NCI-H2081 (cell line): Measurements from ENCODE around the gene ELFN2.

Source experiments
- DNase-seq, 2 experiments: peaks; one replicate each; lab custom pipeline; 2025; lab: John Stamatoyannopoulos, UW

Gene ELFN2

DNA sequence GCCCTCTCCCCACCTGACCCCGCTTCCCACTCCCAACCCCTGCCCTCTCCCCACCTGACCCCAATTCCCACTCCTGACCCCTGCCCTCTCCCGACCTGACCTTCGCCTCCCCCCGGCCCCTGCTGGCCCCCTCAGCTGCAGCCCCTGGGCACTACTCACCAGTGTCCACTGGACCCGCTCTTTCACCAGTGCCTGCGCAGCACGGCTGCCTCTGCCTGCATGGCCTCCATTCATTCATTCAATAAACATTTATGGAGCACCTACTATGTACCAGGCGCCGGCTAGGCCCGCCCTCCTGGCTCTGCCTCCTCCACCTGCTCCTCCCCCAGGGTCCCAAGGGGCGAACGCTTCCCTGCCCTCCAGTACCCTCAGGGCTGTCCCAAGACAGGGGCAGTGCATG, 42.6 kb downstream of the ELFN2 start:
- no peak for DNase-seq

DNA sequence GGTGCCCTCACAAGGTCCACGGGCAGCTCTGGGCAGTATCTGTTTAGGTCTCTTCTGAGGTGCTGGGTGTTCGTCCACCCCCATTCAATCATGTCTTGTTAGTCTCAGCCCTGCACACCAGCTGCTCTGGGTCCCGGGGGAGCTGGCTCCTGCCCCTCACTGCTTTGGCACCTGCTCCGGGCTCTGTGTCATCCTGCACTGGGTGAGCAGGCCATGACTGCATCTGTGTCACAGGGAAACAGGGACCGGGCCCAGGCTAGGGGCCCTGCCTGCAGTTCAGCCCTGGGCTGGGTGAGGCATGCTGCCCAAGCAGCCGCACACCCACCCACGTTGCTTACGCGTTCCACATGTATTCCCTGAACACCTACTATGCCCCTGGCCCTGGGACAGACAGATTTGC, 43.9 kb downstream of the ELFN2 start:
- no peak for DNase-seq

DNA sequence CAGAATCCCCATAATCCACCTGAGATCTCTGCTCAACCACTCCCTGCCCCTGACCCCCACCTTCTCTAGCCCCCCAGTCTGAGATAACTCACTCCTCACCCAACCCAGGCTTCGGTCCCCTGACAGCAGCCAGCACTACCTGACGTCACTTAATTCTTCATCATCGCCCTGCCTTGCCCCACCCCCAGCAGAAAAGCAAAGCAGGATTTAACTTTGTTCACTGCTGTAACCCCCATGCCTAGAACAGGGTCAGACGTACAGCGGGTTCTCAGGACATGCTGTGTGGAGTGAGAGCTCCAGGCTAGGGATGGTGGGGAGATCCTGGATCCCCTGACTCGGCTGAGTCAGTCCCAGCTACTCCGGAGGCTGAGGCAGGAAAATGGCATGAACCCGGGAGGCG, 45.8 kb downstream of the ELFN2 start:
- DNase-seq, result no peak

DNA sequence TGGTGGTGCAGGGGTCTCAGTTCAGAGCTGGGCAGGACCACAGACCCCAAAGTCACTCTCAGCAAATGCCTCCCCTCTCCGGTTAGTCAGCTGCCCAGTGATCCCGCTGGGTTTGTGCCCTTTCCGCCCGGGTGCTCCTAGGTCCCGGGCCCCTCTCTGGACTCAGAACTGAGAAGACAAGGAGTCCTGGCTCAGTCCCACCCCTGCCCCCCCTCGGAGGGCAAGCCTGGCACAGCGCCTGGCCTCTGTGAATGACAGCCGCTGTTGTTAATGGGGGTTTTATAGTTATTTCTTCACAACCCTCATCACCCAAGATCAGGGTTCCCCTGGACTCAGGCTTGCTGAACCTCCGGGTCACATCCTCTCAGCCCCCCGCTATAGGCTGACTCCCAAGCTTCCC, 47.6 kb downstream of the ELFN2 start:
- DNase-seq, result no peak

DNA sequence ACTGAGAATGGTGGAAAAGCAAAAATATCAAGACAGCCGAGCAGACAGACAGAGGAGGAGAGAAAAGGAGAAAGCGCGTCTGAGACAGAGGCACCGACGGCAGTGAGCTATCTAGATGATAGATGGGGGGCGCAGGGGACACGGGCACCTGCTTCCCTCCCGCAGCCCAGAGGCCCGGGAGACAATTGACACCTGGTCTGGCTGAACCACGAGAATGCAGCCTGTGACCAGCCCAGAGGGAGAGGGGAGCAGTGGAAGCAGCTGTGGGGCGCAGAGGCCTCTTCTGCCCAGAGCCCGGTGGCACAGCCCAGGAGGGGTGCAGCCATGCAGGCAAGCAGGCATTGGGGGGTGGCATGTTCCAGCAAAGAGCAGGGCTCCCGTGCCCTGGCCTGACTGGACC, 48.2 kb downstream of the ELFN2 start:
- DNase-seq, result no peak

DNA sequence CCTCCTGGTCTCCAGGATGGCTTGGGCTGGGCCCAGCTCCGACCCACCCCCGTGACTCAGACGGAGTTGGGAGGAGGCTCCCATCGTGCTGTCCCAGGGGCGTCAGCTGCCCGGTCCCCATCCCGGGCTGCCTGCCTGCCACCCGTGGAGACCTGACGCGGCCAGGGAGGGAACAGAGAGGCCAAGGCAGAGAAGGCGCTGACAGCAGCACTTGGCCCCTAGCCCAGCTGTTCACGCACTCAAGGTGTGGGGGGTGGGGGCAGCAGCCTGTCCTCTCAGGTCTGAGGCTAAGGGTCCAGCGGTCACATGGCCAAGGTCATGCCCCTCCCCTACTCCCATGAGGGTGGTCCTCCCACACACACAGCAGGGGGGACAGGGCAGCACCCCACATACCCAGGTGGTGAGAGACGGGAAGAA, 48.6 kb downstream of the ELFN2 start:
- no peak for DNase-seq

DNA sequence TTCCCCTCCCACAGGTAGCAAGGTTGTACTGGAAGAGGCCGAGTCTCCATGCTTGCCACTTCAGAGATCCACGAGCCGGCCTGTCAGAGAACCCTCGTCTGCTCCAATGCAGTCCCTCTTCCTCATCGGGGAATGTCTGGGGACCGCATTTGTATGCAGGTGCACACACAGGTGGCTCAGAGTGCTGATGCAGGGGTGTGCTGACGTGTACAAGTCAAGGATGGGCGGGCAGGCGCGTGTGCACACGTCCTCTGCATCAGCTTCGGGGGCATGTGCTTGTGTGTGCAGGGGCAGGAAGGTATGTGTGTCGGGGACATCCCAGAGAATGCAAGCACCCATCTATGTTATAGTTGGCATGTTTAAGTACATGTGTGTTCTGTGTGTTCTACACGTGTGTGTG, 49.4 kb downstream of the ELFN2 start:
- DNase-seq, result no peak

DNA sequence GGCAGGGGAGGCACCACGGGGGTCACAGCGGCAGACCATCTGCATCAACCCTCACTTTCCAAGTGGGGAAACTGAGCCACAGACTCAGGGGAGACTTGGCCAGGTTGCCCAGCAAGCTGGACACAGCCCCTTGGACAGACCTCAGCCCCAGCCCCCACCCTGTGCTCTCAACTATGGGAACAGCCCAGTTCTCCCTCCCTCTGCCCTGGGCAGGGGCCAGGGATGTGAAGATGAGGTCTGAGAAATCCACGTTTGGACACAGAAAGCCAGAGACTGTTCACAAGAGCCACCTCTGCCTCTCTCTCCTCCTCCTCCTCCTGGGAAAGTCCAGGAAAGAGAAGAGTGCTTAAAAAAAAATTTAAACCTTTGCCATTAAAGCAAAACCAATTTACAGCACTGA, 50.1 kb downstream of the ELFN2 start:
- DNase-seq, result no peak

DNA sequence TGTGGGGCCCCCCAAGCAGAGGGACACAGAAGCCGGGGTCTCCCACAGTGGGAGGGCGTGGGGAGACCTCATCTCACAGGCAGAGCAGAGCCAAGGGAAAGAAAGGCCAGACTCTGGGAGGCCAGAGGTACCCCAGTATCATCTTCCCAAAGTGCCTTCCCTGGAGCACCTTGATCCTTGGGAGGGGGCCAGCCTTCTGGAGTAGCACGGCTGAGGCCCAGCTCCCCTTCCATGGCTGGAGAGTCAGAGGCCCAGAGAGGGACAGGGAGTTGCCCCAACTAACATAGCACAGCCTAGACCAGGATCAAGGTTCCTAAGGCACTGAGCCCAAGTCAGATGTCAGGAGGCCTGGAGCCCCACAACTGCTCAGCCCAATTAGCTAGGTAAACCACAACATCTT, 50.6 kb downstream of the ELFN2 start:
- DNase-seq, result no peak

DNA sequence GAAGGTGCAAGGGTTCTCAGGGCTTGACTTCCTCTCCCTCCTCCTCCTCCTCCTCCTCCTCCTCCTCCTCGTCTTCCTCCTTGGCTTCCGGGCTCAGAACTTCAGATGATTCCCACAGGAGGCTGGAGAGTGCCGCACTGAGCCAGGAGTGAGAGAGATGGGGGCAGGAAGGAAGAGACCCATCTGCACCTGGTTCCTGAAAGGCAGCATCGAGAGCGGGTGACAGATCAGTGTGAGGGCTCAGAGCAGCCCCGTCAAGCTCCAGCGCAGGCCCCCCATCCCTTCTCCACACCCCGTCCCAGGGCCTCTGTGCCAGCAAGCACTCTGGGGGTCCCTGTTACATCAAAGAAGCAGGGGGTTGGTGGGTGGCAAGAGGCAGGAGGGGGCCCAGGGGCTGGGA, 51.5 kb downstream of the ELFN2 start:
- no peak for DNase-seq

DNA sequence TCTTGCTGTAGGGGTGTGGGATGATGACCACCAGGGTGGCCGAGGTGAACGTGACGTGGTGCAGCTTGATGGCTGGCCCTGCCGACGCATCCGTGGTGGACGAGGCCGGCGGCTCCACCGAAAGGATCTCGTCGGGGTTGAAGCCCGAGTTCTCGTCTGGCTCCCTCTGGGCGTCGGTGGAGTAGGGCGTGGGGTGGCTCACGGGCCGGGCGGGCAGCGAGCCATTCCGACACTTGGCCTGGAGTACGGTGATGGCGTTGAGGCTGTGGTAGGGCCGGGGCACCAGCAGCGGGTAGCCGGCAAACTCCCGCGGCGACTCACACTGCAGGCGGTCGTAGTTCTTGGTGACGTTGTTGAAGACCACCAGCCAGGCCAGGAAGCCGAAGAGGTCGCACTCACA, 52.7 kb downstream of the ELFN2 start:
- no peak for DNase-seq

DNA sequence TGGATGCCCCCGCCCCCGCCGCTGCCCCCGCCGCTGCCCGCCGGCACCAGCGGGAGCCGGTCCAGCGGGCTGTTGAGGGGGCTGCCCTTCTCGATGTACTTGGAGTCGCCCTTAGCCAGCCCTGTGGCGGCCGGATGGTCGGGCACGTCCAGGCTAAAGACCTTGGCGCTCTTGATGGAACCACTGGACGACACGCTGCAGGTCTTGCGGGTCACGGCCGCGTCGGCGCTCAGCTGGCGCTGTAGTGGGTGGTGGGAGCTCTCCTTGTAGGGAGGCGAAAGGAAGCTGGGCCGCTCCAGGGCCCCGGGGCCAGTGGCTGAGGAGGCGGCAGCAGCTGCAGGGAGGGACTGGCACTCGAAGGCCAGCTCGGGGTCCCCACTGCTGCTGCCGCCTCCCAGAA, 53.8 kb downstream of the ELFN2 start:
- no peak for DNase-seq

DNA sequence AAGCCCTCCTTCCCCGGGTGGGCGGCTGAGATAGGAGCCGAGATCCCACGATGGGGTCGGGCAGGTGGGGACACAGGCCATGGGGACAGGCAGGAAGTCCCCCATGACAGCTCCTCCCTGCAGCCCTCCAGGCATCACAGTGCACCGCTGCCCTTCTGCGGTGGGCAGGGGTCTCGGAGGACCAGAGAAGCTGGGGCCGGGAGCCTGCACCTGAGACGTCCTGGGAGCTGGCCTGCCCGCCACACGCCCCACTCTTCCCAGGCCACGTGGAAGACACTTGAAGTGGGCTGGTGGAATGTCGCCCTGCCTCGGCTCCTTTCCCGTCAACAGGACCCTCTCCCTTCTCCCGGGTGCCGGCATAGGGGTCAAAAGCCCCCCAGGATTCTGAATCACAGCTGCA, 55.4 kb downstream of the ELFN2 start:
- no peak for DNase-seq

DNA sequence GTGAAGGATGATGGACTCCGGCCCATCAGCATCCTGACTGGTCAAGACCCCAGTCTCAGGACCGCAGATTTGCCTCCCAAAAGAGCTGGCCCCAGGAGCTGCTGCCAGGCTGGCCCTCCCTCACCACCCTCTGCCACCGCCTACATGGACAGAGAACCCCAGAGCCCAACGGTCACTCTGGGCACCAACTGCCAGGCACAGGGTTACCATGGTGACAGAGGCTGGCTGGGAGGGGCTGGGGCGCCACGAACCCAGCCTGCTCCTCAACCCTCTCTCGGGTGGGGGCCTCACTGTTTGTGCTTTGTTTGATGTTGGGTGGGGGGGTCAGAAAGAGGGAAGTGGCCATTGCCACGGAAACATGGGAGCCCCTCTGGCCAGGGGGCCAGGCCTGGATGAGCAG, 55.8 kb downstream of the ELFN2 start:
- DNase-seq, result no peak

DNA sequence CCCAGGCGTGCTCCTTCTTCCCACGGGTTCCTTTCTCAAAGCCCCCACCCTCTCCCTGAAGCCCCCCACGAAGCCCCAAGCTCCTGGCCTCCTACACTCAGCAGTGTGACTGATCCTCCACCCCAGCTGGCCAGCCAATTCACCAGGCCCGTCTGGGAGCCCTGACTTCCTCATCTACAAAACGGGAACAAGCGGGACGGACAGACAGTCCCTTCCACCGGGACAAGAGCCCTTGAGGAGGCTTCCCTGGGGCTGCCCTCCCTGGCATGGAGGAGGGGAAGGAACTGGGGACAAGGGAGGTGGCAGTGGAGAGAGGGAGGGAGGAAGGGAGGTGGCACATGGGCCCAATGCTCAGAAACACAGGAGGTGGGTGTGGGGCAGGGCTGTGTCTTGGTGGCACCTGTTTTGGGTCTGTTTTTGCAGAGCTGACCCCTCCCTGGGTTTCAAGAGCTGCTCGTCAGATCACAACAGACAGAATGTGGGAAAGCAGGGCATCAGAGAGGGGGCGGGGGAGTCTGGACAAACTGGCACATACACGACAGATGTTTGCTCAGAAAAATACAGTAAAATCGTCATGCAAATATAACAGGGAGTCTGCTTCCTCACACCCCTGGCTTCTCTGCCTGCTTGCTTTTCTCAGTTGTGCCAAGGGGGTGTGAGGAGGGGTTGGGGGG, 56.8 kb downstream of the ELFN2 start:
- DNase-seq, result no peak

DNA sequence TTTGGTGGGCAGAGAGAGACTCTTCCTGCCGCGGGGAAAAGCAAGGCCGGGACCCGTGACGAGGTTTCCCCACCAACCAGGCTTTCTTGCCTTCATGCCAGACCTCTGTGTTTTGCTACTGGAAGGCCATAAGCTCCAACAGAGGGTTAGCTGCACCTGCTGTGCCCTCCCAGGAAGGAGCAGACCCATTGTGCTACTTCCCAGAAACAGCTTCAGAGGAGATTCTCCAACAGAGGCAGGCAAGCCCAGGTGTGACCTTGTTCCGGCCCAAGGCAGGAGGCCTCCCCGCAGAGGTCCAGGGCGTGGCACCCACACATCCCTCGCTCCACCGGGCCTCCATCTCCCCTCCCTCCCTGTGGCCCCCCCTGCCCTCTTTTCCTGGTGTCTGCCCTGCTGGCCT, 57.8 kb downstream of the ELFN2 start:
- DNase-seq, result no peak

DNA sequence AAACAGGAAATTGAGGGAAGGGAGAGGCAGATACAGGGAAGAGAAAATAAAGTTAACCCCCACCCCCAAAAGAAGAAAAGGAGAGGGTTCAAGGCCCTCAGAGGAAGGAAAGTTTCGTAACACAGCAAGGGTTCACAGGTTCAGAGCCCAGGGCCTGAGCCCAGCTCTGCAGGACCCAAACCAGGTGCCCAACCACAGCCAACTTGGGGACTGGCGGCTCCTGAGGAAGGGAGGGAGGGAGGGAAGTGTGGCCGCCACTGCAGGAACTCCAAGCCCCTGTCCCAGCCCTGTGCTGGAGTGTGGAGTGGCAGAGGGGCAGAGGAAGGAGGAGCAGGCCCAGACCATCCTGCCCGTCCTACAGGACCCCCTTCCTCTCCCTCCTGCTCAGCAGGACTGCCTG, 59.2 kb downstream of the ELFN2 start:
- DNase-seq, result no peak

DNA sequence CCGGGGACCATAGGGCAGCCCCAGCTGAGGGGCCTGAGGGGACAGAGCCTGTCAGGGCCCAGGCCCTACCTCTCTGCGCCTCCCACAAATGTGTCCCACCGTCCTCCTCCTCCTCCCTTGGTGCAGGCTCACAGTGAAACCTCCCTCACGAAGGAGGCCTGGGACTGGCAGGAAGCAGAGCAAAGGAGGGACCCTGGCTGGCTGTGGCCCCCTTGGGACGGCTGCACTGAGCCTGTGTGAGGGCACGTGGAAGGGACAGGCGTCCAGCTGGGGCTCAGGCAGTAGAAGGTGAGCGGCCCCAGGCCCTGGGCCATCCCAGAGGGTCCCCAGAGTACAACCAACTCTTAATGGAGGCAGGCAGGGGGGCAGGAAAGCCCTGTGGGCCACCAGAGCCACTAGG, 60.7 kb downstream of the ELFN2 start:
- no peak for DNase-seq

DNA sequence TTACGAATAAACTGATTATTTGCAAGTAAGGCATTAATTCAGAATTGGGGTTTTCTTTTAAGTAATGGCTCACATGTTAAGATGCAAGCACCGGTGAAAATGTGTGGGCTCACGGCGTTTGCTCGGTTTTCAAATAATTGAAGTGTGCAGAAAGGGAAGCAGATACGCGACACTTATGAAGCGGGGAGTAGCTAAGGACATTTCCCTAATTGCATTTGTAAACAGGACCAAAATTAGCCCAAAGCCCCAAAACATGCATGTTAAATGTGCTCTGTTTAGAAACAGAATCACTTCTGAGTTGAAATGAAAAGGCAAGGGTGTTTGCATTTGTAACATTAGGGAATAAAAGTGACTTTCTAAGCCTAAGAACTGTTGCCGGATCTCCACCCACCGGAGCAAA, 61.3 kb downstream of the ELFN2 start:
- no peak for DNase-seq

DNA sequence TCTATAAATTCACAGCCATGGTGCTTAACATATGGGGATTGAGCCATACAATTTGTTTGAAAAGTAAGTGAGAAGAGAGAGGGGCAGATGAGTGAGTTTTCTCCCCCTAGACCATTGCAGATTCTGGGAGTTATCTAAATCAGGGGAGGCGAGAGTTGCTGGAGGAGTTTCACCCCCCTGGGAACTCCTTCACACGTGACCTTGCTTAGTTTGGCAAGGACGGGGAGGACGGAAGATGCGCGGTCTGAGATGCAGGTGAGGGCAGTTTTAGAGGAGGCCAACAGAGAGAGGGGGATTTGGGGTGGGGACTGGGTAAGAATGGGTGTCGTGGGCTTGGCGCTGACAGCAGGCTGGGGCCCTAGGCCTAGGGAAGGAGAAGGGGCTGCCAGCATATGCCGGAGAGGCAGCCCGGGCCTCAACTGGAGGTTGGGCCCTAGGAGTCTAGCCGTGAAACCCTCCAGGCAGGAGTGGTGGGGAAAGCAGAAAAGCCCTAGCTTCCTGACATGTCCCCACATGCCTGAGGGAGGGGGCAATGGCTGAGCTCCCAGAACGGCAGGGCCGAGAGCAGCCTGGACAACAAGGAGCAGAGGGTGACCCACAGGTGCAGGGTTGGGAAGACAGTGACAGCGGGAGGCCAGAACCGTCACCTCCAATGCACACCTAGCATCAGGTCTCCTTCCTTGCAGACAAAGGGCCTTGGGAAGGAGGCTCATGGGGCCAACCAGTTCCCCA, 63.9 kb downstream of the ELFN2 start:
- no peak for DNase-seq

DNA sequence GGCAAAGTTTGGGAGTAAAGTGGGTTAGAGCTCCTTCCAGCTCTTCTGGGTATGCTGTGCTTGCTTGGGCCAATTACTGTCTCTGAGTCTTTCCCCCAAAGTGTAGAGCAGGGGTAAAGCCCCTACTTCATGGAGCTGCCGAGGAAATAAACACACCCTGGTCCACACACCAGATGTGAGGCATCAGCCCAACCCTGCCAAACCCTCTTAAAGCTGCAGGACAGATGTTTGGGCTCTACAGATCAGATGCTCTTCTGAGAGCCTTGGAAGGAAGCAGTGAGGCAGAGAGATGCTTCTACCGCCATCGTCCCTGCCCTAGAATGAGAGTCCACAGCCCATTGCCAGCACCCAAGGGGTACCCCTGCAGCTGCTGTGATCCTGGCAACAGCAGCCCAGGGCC, 64.7 kb downstream of the ELFN2 start:
- DNase-seq, result no peak

DNA sequence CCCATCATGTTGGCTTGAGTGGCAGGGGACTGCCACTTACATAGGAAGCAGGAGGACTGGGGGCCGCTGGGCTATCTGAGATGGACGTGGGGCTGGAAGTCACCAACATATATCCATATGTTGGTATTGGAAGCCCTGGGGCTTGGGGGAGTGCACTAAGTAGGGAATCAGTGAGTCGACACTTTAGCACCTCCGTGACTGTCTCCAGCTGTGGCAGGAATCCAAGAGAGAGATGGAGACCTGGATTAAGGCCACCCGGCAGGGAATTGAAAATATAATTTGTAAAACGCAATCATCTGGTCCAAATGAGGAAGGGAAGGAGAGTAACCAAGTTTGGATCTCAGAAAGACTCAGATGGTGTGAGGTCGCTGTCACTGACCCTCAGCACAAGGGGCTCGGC, 68.4 kb downstream of the ELFN2 start:
- no peak for DNase-seq

DNA sequence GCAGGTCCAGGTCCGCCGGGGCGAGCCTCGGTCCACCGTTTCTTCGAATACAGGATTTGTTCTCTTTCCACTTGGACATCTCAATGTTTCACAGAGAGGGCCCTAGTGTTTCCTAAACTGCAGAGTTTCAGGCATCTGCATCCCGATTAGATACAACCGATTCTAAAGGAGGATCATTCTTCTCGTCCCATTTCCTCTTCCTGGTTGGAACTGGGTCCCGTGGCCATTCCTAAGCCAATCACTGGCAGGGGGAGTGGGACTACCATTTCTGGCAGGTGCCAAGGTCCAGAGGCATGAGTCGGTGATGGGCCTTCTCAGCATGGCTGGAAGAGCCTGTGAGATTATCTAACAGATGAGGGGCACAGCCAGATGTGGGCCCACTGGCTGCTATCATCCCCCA, 68.9 kb downstream of the ELFN2 start:
- DNase-seq, result no peak

DNA sequence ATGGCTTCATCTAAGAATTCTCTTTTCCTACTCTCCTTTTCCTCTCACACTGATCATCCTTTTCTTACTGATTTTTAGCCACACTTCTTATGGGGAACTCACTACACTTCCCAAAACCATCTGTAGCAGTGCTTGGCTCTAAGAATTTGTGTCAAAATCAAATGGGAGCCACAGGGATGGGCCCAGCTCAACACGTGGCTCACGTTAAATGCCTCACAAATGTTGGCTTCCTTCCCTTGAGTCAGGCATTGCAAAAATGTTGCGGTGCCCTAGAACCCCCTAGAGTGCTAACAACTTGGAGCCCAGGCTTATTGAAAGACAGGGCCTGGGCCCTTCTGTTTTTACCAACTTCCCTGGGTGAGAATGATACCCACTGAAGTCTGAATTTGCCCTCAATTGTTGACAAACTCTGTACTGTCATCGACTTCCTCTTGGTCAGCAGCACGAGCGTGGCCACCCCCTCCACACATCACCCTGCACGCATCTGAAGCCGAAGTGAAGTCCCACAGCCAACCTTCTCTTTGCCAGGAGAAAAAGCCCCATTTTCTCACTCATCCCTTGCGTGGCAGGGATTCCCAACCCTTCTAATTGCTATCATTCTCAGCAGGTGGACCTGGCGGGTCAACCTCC, 69.7 kb downstream of the ELFN2 start:
- no peak for DNase-seq
